H1 (cell line): ENCODE measurements around the gene KRTAP10-7. TPM values are rescaled to one million over a fixed set of nuclear protein-coding genes. Genes with fewer than 3 reads are reported as not detected.

Experiments
- CBX5 ChIP-seq: fragments of 300-800, 300-1000 bp; sonication (generic); IDR thresholded peaks from 2 replicates; pipeline ENCODE4 v1.7.1; 2016; ENCODE audit warnings: antibody characterized with exemption, low read length, low read depth
- KDM4A ChIP-seq: IDR thresholded peaks from one replicate; pipeline ENCODE4 v1.7.1; 2012; ENCODE audit warnings: low read depth, mild to moderate bottlenecking, moderate library complexity, low read length, inconsistent platforms; ENCODE audit not compliant: severe bottlenecking
- SAP30 ChIP-seq: fragments of 300-600 bp; sonication (generic); IDR thresholded peaks from 2 replicates; pipeline ENCODE4 v1.7.1; 2012; ENCODE audit warnings: low read length, moderate library complexity, mild to moderate bottlenecking, inconsistent platforms; ENCODE audit not compliant: insufficient read depth, insufficient replicate concordance
- polyA plus RNA-seq, 7 experiments: library from polyadenylated mRNA; depleted of rRNA in 3 of 7; stranded (reverse) in 5 of 7; unstranded in 2 of 7; fragments of >200 nt in 5 of 7; fragments of 200-250 nt in 2 of 7; gene quantifications; 1 replicate in 5 of 7; 2 replicates in 1 of 7; 4 replicates in 1 of 7; pipeline versions ENCODE4 v1.2.1 to v1.2.3, GENCODE V29; 2011 to 2013; ENCODE audit warnings: missing spikeins in 2 of 7, mixed read lengths in 2 of 7
- total RNA-seq: library from RNA; stranded (reverse); fragmentation: NEBNext Ultra II Directional; extraction: Animal tissue kit (Norgen Biotek cat#: 25700); gene quantifications from 2 replicates; pipeline ENCODE4 v1.2.1, GENCODE V29; 2021

Gene KRTAP10-7
- total and polyA plus RNA-seq, 2 of the 8 experiments (the other 6 are each of a cell fraction or from before 2014, with no cell fraction given), result not detected

- no peak for TF ChIP-seq CBX5
- no peak for TF ChIP-seq KDM4A
- no peak for TF ChIP-seq SAP30
Observed at GRCh38 chr21:44581158-44581557, 19.2 kb upstream of the KRTAP10-7 start (continued).
